Amniotic epithelial cell (primary cell): ENCODE data around the gene OPRD1.
A peak's percentile ranks its signal among the peaks of the same experiment; 100 is the strongest.

ENCODE experiments used
- DNase-seq: peaks from one replicate; pipeline ENCODE4 v3.0.0-alpha.2; 2010; ENCODE audit warnings: low read depth

OPRD1 gene

GRCh38 chr1:28910379-28911115 is 98.6 kb downstream of the OPRD1 start:
- no peak for DNase-seq

DNA sequence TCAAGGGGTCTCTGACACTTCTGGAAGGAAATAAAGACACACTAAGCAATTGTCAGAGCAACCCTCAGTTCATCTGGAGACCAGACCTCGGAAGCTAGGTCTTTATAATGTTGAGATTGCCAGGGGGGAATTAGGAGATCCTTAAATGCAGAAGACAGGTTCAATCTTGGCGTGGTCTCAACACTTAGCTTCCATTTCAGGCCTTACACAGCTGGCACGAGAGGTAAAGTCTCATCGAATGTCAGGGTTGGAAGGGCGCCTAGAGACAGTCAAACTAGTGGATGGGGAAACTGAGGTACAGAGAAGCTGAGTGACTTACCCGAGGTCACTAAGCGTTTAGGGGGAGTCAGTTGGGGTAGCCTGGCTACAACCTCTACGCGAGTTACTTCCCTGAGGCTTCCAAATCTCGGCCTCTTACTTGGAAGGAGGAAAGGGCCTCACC is 101.8 kb downstream of the OPRD1 start:
- no peak for DNase-seq

- peak; percentile 81 for DNase-seq
Measured at GRCh38 chr1:28914228-28915030, 102.5 kb downstream of the OPRD1 start, which contains the start of gene EPB41. Gene EPB41 (plus strand): TSS chr1:28914569. CDS start chr1:28987438, 72,869 bp downstream.

GRCh38 chr1:28915031-28915895 is 103.3 kb downstream of the OPRD1 start:
- DNase-seq = peak; percentile 52

DNA sequence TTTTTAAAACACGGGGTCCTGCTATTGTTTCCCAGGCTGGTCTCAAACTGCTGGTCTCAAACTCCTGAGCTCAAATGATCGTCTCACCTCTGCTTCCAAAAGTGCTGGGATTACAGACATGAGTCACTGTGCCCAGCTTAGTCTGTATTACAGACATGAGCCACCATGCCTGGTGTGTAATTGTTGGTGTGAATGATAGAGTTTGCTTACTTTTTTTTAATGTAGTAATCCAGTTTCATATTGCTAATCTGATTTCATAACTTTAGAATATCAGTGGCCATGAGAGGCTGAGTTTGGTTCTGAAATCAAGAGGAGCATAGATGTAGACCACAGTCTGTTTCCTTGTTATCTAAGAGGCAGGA is 105.8 kb downstream of the OPRD1 start:
- DNase-seq = no peak
